NCI-H1092 (cell line): ENCODE results near the gene BCL6.
"Not testable (repeated sequence)": the region's sequence is repeated elsewhere in the genome, so short reads cannot be mapped to it uniquely, and the experiment has no call there.

Experiments
- DNase-seq: peaks from one replicate; lab custom pipeline; 2025; lab: John Stamatoyannopoulos, UW

Gene BCL6

GRCh38 chr3:187714404-187714979, 30.8 kb downstream of the BCL6 start:
- DNase-seq, result peak; percentile 66

GRCh38 chr3:187713504-187713903, 31.8 kb downstream of the BCL6 start:
- DNase-seq, result no peak

GRCh38 chr3:187709155-187709554, 36.1 kb downstream of the BCL6 start:
- no peak for DNase-seq

- no peak for DNase-seq
Observed at GRCh38 chr3:187708696-187709095, 36.6 kb downstream of the BCL6 start.

- DNase-seq, result no peak
Observed at GRCh38 chr3:187706971-187707370, 38.3 kb downstream of the BCL6 start.

GRCh38 chr3:187705164-187705563, 40.1 kb downstream of the BCL6 start:
- no peak for DNase-seq

- no peak for DNase-seq
Observed at GRCh38 chr3:187702507-187703033, 42.7 kb downstream of the BCL6 start, which contains the start of gene RTP2. TSS of gene RTP2 (minus strand) at chr3:187702557. CDS start at chr3:187702128, 429 bp downstream.

- DNase-seq, result no peak
Observed at GRCh38 chr3:187700249-187700648, 45.0 kb downstream of the BCL6 start.

- DNase-seq, result no peak
Observed at GRCh38 chr3:187698499-187699399, 46.5 kb downstream of the BCL6 start.

- DNase-seq, result no peak
Observed at GRCh38 chr3:187696021-187696420, 49.2 kb downstream of the BCL6 start.

GRCh38 chr3:187695449-187695848, 49.8 kb downstream of the BCL6 start:
- no peak for DNase-seq

- DNase-seq, result no peak
Observed at GRCh38 chr3:187694801-187695200, 50.5 kb downstream of the BCL6 start.

- DNase-seq, result no peak
Observed at GRCh38 chr3:187693431-187693830, 51.8 kb downstream of the BCL6 start.

- no peak for DNase-seq
Observed at GRCh38 chr3:187689984-187690383, 55.3 kb downstream of the BCL6 start.

GRCh38 chr3:187686621-187687273, 58.5 kb downstream of the BCL6 start:
- no peak for DNase-seq

GRCh38 chr3:187685948-187686347, 59.3 kb downstream of the BCL6 start:
- no peak for DNase-seq

GRCh38 chr3:187684880-187685279, 60.4 kb downstream of the BCL6 start:
- no peak for DNase-seq

- no peak for DNase-seq
Observed at GRCh38 chr3:187684444-187684843, 60.8 kb downstream of the BCL6 start.

- DNase-seq, result not testable (repeated sequence)
Observed at GRCh38 chr3:187681756-187682155, 63.5 kb downstream of the BCL6 start.

GRCh38 chr3:187679638-187680396, 65.5 kb downstream of the BCL6 start:
- peak; percentile 60 for DNase-seq

- DNase-seq, result no peak
Observed at GRCh38 chr3:187678726-187679268, 66.5 kb downstream of the BCL6 start.

- DNase-seq, result no peak
Observed at GRCh38 chr3:187677604-187678003, 67.7 kb downstream of the BCL6 start.
